GM21447 (cell line): ENCODE measurements around the gene C2CD4A.

ENCODE experiments used
- ATAC-seq: cut with Tn5 transposase; IDR thresholded peaks from one replicate; pipeline ENCODE4 v1.9.1; 2021; ENCODE audit not compliant: unreplicated experiment

The C2CD4A gene

GRCh38 chr15:62093809-62094208, 27.0 kb downstream of the C2CD4A start:
- no peak for ATAC-seq

GRCh38 chr15:62094388-62094787, 27.6 kb downstream of the C2CD4A start:
- ATAC-seq = no peak

GRCh38 chr15:62099094-62099601, 32.4 kb downstream of the C2CD4A start:
- ATAC-seq = no peak

- no peak for ATAC-seq
Measured at GRCh38 chr15:62103431-62103830, 36.7 kb downstream of the C2CD4A start.

- no peak for ATAC-seq
Measured at GRCh38 chr15:62104401-62104800, 37.6 kb downstream of the C2CD4A start.

GRCh38 chr15:62104846-62105245, 38.1 kb downstream of the C2CD4A start:
- no peak for ATAC-seq

GRCh38 chr15:62105266-62105665, 38.5 kb downstream of the C2CD4A start:
- no peak for ATAC-seq

- ATAC-seq = no peak
Measured at GRCh38 chr15:62106096-62106495, 39.3 kb downstream of the C2CD4A start.

- ATAC-seq = no peak
Measured at GRCh38 chr15:62107571-62108121, 40.9 kb downstream of the C2CD4A start.

GRCh38 chr15:62108411-62108810, 41.6 kb downstream of the C2CD4A start:
- no peak for ATAC-seq

- no peak for ATAC-seq
Measured at GRCh38 chr15:62109437-62109836, 42.7 kb downstream of the C2CD4A start.

- no peak for ATAC-seq
Measured at GRCh38 chr15:62109982-62110851, 43.4 kb downstream of the C2CD4A start.

- ATAC-seq = no peak
Measured at GRCh38 chr15:62112081-62112480, 45.3 kb downstream of the C2CD4A start.

- ATAC-seq = no peak
Measured at GRCh38 chr15:62112616-62113593, 46.1 kb downstream of the C2CD4A start.

GRCh38 chr15:62115847-62116246, 49.1 kb downstream of the C2CD4A start:
- no peak for ATAC-seq

- no peak for ATAC-seq
Measured at GRCh38 chr15:62118520-62119226, 51.9 kb downstream of the C2CD4A start.

GRCh38 chr15:62119227-62119864, 52.6 kb downstream of the C2CD4A start:
- no peak for ATAC-seq

- no peak for ATAC-seq
Measured at GRCh38 chr15:62119874-62120273, 53.1 kb downstream of the C2CD4A start.
